Stimulated activated CD8-positive, alpha-beta memory T cell treated with anti-CD3 and anti-CD28 coated beads, Interleukin-4, amount 100 ng/mL, for 4 hours (primary cell): ENCODE data around the gene SORCS2.

Experiments
- DNase-seq, 2 donors: peaks; one replicate each; pipeline ENCODE4 v3.0.0-alpha.2; 2020; ENCODE audit warnings: low read depth in 2 of 2, low spot score in 1 of 2

SORCS2 gene

GRCh38 chr4:7621252-7622035 lies 429.1 kb downstream of the SORCS2 start:
- no peak for DNase-seq

GRCh38 chr4:7622371-7622770 lies 430.0 kb downstream of the SORCS2 start:
- DNase-seq, result no peak

- no peak for DNase-seq
These were observed 431.1 kb downstream of the SORCS2 start for GRCh38 chr4:7623468-7623867.

DNA sequence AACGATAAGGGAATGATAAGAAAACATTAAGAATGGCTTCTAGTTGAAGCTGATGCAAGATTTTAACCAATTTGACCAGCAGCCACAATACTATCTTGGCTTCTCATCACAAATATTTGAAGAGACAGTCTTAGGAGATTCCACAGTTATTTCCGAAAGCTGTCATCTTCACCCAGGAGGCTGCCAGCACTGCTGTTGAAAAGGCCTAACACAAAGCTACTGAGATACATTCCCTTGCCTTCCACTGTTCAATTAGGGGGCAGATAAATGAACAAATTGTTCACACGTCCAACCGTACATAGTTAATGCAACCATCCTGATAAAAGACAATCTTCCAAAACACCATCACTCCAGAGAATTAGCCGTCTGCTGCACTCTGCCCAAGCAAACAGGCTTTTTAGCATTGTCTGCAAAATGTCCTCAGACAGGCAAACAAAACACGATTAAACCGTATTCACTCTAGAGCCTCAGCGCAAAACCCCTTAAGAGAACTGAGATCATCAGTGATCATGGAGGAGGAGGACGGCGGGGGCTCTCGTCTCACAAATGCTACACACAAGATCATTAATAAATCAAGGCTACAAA lies 432.1 kb downstream of the SORCS2 start:
- no peak for DNase-seq

GRCh38 chr4:7625071-7625470 lies 432.7 kb downstream of the SORCS2 start:
- DNase-seq, result no peak

DNA sequence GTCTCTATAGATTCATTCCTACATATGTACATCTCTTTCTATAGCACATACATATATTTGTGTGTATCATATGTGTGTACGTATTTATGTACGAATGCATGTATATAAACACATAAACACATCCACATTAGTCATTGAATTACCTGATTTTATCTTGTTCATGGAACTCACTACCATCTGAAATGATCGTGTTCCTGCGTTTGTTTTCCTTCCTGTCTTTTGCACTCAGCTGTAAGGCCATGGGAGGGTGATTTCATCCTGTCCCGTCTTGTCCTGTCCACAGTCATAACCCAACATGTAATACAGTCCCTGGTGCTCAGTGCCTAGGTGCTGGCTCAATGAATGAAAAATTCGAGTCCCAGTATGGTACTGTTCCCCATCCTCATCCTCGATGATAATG lies 434.2 kb downstream of the SORCS2 start:
- DNase-seq, result no peak

DNA sequence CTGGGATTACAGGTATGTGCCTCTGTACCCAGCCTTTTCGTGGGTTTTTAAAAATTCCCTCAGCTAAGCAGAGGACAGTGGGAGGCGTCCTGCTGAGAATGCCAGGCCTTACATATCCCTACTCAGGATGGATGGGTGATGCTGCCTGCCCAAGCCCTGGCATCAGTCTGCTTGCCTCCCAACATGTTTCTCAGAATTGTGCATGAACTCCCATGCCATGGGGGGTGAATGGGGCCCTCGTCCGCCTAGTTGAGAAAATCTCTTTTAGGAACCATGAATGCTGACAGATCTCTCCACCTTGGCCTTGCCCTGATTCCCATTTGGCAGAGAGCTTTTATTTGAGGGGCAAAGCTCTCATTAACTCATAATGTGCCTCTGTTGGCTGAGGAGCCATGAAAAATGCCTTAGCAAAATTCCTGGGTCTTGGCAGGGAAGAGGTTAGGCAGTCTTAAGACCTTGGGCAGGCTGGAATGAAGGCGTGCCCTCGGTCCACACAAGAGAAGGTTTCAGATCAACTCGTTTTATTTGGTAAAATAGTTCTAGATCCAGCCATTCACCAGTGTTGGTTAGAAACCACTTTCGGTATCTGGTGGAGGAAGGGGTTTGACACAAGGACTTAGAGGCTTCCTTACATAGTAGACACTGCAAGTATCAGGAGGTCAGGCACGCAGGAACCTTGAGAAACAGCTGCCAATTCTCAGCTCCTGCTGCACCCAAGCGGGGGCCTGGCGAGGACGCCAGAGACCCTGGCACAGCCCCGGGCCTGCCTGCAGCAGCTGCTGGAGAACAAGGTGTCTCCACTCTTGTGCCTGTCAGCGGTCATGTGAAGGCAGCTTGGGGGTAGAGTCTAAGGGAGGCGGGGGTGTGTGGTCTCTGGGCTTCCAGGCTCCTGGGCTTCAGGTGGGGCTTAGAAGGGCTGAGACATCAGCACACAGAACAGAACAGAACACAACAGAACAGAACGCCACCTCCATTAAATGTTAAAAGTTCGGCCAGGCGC lies 435.2 kb downstream of the SORCS2 start:
- DNase-seq, result no peak

GRCh38 chr4:7628432-7628831 lies 436.1 kb downstream of the SORCS2 start:
- no peak for DNase-seq

DNA sequence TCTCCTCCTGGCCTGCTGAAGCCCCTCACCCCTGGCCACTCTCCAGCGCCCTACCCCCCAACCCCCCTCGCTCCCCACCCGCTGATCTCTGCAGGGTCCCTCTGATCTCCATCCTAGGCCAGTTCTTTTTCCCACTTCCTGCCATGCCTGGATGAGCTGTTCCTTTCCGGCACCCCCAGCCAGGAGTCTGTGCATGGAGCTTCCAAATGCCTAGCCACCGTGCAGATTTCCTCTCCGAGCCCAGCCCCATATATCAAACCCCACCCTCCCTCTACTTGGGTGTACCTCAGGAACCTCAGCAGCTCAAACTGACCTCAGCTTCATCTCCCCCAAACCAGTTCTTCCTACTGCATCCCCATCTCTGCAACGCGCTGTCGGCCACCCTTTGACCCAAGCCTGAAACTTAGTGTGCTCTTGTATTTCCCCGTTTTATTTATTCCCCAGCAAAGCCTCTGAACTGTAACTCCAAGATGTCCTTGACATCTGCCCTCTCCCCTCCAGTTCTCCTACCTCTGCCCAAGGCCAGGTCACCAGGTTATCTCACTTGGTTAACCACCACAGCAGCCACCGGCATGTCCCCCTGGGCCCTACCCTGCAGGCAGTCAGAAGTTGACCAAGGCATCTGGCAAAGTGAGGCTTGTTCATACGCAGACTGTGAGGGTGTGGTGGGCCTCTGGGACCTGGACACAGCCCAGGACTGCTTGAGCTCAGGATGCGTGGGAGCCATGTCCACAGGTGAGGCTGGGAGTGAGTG lies 437.3 kb downstream of the SORCS2 start:
- no peak for DNase-seq

DNA sequence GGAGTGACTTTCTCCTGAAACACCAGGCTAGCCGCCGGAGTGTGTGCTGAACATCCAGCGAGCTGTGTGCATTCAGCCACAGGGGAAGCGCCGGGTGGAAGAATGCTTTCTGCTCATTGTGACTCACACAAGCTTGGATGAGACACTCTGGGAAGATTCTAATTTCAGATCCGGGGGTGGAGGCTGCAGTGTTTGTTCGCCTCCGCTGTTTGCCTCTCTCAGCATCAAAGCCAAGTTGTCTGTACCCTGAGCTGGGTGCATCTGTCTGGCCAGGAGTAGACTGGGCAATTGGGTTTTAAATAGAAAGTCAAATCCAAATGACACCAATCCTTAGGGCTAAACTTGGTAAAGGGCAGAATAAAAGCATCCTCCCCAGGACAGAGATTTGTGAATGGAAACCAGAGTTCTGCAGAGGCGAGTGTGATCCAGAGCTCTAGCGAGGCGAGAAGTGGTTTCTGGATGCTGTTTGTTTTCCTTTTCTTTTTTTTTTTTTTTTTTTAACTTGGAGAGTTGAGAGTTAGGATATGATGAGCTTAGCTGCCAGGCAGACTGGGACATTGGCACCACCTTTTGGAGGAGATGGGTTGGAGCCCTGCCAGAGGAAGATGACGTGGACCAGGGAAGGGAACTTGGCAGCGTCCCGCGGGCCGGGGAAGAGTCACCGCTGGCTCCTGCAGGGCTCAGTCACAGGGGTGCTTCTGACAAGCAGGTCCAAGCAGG lies 438.4 kb downstream of the SORCS2 start:
- DNase-seq, result no peak

GRCh38 chr4:7631288-7632014 lies 439.1 kb downstream of the SORCS2 start:
- no peak for DNase-seq

DNA sequence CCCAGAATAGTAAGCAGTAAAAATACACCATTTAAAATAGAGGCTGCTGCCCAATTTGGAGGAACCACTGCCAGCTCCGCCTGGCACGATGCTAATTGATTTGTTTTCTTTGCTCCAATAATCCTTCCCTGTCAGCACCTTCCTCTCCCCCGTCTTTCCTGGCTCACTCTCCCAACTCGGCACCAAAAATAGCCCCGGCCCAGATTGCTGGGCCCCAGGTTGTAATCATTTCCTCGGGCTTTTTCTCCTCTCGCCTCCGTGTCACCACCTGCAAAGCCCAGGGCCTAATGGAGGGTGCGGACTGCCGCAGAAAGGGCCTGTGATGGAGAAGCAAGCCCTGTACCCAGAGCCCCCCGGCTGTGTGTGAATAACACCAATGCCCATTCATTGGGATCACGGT lies 440.0 kb downstream of the SORCS2 start:
- DNase-seq, result no peak

GRCh38 chr4:7632971-7633370 lies 440.6 kb downstream of the SORCS2 start:
- no peak for DNase-seq

DNA sequence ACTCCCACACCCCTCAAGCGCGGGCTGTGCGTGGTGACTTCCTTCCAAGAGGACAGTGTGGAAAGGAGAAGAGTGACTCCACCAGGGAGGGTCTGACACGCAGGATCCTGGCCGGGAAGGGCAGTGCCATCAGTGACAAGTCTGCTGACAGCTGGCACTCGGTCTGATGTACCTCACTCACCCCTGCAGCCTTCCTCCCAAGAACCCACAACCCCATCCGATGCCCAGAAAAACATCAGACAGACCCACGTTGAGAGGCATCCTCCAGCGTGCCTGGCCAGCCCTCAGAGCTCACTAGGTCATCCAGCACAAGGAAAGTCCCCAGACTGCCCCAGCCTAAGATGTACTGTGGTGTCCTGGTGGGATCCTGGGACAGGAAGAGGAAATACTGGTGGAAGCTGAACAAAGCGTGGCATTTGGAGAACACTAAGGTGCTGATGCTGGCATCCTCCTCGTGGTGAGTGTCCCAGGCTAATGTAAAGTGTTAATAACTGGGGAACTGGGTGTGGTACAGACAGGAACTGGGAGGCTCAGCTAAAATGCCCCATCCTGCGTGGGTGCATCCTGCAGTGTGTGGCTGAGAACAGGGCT lies 442.4 kb downstream of the SORCS2 start:
- no peak for DNase-seq

GRCh38 chr4:7635445-7636239 lies 443.3 kb downstream of the SORCS2 start:
- DNase-seq, result no peak

DNA sequence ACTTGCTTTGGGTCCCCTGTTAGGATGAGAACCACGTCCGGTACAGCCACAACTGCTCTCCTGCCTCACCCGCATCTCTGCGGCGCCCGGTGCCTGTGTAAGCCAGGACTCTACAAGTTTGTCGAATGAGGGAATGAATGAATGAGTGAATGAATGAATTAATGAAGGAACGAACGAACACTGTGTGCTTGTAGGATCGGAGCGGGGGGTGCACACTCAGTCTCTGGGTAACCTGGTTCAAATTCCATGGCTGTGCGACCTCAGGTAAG lies 443.8 kb downstream of the SORCS2 start:
- DNase-seq, result no peak

DNA sequence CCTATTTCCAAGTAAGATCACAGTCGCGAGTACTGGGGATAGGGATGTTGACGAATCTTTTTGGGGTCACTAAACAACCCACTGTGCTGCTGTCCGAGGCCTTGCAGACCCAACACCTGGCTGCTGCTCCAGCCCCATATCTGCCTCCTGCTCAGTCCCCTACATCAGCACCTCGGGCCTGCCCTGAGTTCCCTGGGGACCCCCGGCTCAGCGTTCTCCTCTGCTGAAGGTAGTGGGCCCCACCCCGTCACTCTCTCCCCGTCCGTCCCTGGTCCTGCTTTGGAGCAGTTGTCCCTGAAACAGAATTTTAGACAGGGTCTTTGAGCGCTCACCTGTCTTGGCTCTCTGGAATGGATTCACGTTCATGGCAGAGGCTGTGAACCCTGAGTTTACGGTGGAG lies 444.8 kb downstream of the SORCS2 start:
- DNase-seq, result no peak

GRCh38 chr4:7637971-7638370 lies 445.6 kb downstream of the SORCS2 start:
- no peak for DNase-seq

GRCh38 chr4:7638489-7638888 lies 446.2 kb downstream of the SORCS2 start:
- no peak for DNase-seq
